GM23338 (cell line): ENCODE measurements around the gene FAM53B. TPM values are rescaled to one million over a fixed set of nuclear protein-coding genes. Genes with fewer than 3 reads are reported as not detected.

Experiments used
- ATAC-seq: fragments of 200-7000 bp; cut with Tn5 transposase; 3 replicates; pipeline ENCODE4 v1.9.1; 2020
- DNase-seq: peaks from one replicate; pipeline ENCODE4 v3.0.0-alpha.2; 2015; ENCODE audit warnings: low spot score
- H2AFZ ChIP-seq: fragments of 200-600 bp; sonication (generic); 2 replicates; pipeline ENCODE4 v1.8.0; 2016; ENCODE audit warnings: antibody characterized with exemption, mild to moderate bottlenecking, moderate library complexity
- H3F3A ChIP-seq: fragments of 200-600 bp; sonication (generic); replicated peaks from 2 replicates; pipeline ENCODE4 v1.8.0; 2017; ENCODE audit warnings: antibody characterized with exemption, mixed run types, low read depth
- H3K27ac ChIP-seq: fragments of 200-600 bp; sonication (generic); 2 replicates; pipeline ENCODE4 v1.6.1; 2016; ENCODE audit warnings: low read depth
- H3K27me3 ChIP-seq: fragments of 200-600 bp; sonication (generic); 2 replicates; pipeline ENCODE4 v1.8.0; 2016; ENCODE audit warnings: mild to moderate bottlenecking, mixed run types, moderate library complexity; ENCODE audit not compliant: insufficient read depth
- H3K36me3 ChIP-seq: fragments of 200-600 bp; sonication (generic); 2 replicates; pipeline ENCODE4 v1.8.0; 2016; ENCODE audit warnings: mild to moderate bottlenecking; ENCODE audit not compliant: insufficient read depth
- H3K4me1 ChIP-seq: fragments of 200-600 bp; sonication (generic); 2 replicates; pipeline ENCODE4 v1.8.0; 2016; ENCODE audit warnings: mild to moderate bottlenecking, moderate library complexity; ENCODE audit not compliant: insufficient read depth
- H3K4me2 ChIP-seq: fragments of 200-600 bp; sonication (generic); 2 replicates; pipeline ENCODE4 v1.7.1; 2017; ENCODE audit warnings: mixed run types
- H3K4me3 ChIP-seq: fragments of 200-600 bp; sonication (generic); 2 replicates; pipeline ENCODE4 v1.6.1; 2016; ENCODE audit warnings: mixed run types
- H3K79me2 ChIP-seq: fragments of 200-600 bp; sonication (generic); replicated peaks from 2 replicates; pipeline ENCODE4 v1.8.0; 2017; ENCODE audit warnings: mild to moderate bottlenecking; ENCODE audit not compliant: insufficient read depth
- H3K9me2 ChIP-seq: fragments of 200-600 bp; sonication (generic); 2 replicates; pipeline ENCODE4 v1.8.0; 2017; ENCODE audit not compliant: insufficient read depth
- H4K20me1 ChIP-seq: fragments of 200-600 bp; sonication (generic); replicated peaks from 2 replicates; pipeline ENCODE4 v1.8.0; 2017; ENCODE audit warnings: mild to moderate bottlenecking; ENCODE audit not compliant: insufficient read depth
- H3K27ac Mint-ChIP-seq: 2 replicates; pipeline ENCODE4 v1.8.0; 2020; ENCODE audit warnings: inconsistent platforms, mild to moderate bottlenecking, moderate library complexity, mixed read lengths
- H3K27me3 Mint-ChIP-seq: 3 replicates; pipeline ENCODE4 v1.8.0; 2022; ENCODE audit warnings: low read depth, mild to moderate bottlenecking, moderate library complexity, mixed read lengths, inconsistent platforms; ENCODE audit not compliant: insufficient read depth, poor library complexity
- H3K36me3 Mint-ChIP-seq: 3 replicates; pipeline ENCODE4 v1.8.0; 2021; ENCODE audit warnings: low read depth, mild to moderate bottlenecking, inconsistent platforms, moderate library complexity, mixed read lengths
- H3K4me1 Mint-ChIP-seq: 3 replicates; pipeline ENCODE4 v1.8.0; 2020; ENCODE audit warnings: mild to moderate bottlenecking, inconsistent platforms, mixed read lengths
- H3K4me3 Mint-ChIP-seq: 3 replicates; pipeline ENCODE4 v1.8.0; 2021; ENCODE audit warnings: moderate library complexity, mild to moderate bottlenecking, inconsistent platforms, mixed read lengths
- H3K9me3 Mint-ChIP-seq: 3 replicates; pipeline ENCODE4 v1.8.0; 2020; ENCODE audit warnings: moderate library complexity, mild to moderate bottlenecking, inconsistent platforms, mixed read lengths
- CTCF ChIP-seq, 2 experiments: fragments of 200-600 bp in 1 of 2; sonication (generic) in 1 of 2; conservative IDR thresholded peaks; 2 replicates each; pipeline versions ENCODE4 v1.5.1 to v1.6.1; 2016 to 2017; ENCODE audit warnings: antibody characterized with exemption in 2 of 2, low read depth in 2 of 2, mild to moderate bottlenecking in 2 of 2, moderate library complexity in 1 of 2
- NANOG ChIP-seq: IDR thresholded peaks from 2 replicates; pipeline ENCODE4 v1.6.1; 2016; ENCODE audit warnings: antibody characterized with exemption, borderline replicate concordance
- POLR2AphosphoS5 ChIP-seq: IDR thresholded peaks from 2 replicates; pipeline ENCODE4 v1.6.1; 2016; ENCODE audit warnings: antibody characterized with exemption, low read depth
- REST ChIP-seq: IDR thresholded peaks from one replicate; pipeline ENCODE4 v1.6.1; 2018; ENCODE audit warnings: antibody characterized with exemption; ENCODE audit not compliant: unreplicated experiment
- ZNF114 ChIP-seq: fragments of 250-450 bp; sonication (Bioruptor Pico); IDR thresholded peaks from 2 replicates; pipeline ENCODE4 v1.5.0; 2020; ENCODE audit warnings: mild to moderate bottlenecking, moderate library complexity
- polyA plus RNA-seq: library from polyadenylated mRNA; unstranded; fragments of >200 nt; fragmentation: Nextera tagmentation; extraction: Ambion mirVana; gene quantifications from 2 replicates; pipeline ENCODE4 v1.2.1, GENCODE V29; 2016
- total RNA-seq: library from RNA; depleted of rRNA; stranded (reverse); fragments of >200 nt; shearing (Covaris generic); gene quantifications from 2 replicates; pipeline ENCODE4 v1.2.3, GENCODE V29; 2014

Gene FAM53B
- total and polyA plus RNA-seq, 2 experiments from 2014 or later, result 3.0 to 20.3 TPM

DNA sequence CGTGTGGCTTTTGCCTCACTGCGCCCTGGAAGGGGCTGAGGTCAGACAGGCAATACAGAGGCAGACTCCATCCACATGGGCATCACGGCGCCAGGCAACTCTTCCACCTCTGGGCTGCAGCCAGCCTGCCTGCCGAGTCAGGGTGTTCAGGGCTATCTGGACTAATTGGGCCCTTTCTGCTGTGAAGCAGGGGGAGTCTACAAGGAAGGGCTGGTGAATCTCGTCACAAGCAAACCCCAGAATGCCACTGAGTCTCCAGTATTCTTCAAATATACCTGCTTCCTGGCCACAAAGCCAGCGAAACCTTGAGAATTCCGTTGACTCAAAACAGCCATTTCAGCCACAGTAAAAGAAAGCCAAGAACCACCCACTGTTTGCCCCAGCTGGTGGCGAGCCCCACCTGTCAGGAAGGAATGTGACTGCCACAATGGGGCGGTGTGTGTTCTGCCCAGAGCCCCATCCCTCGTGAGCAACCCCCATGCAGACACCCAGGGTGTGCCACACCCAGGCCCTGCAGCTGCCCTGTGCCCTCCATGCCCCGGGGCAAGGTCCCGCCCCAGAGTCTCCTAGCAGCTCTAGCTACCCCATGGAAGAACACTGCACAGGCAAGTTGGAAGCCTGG is 117.3 kb downstream of the FAM53B start:
- no peaks in the 10 kb centered on the region for H4K20me1 ChIP-seq
- H2AFZ ChIP-seq, result no peak overlapping the region
- peaks cover 16% of the 10 kb centered on the region for H3K27me3 Mint-ChIP-seq
- ATAC-seq, result peak; percentile 59
- H3K27me3 ChIP-seq, result no peaks in the 10 kb centered on the region
- peak; percentile 54 for DNase-seq
- no peak overlapping the region for H3K4me3 ChIP-seq
- peaks cover 30% of the 10 kb centered on the region for H3K4me1 Mint-ChIP-seq
- H3F3A ChIP-seq, result no peaks in the 10 kb centered on the region
- H3K9me3 Mint-ChIP-seq, result no peaks in the 10 kb centered on the region
- H3K9me2 ChIP-seq, result no peaks in the 10 kb centered on the region
- peak overlapping the region; percentile 66; the same call in 1 of the 2 replicates for H3K27ac ChIP-seq
- H3K4me2 ChIP-seq, result peak overlapping the region; percentile 57; the same call in 1 of the 2 replicates
- H3K27ac Mint-ChIP-seq, result peak overlapping the region; percentile 85
- H3K4me3 Mint-ChIP-seq, result no peak overlapping the region
- H3K4me1 ChIP-seq, result peaks cover 12% of the 10 kb centered on the region
- no peaks in the 10 kb centered on the region for H3K36me3 ChIP-seq
- TF ChIP-seq CTCF (conservative IDR thresholded peaks at IDR 0.05; ENCODE audit: low read depth in 2 of 2), result 0 out of 4 replicates have a peak, but pooled peaks of 1 of the 2 experiments have one; percentile 4
- no peak for TF ChIP-seq NANOG
- no peak for TF ChIP-seq REST
- no peak for TF ChIP-seq POLR2AphosphoS5
- no peaks in the 10 kb centered on the region; the same call in 2 of the 3 replicates for H3K36me3 Mint-ChIP-seq
- H3K79me2 ChIP-seq, result no peaks in the 10 kb centered on the region

GRCh38 chr10:124625831-124626238 is 118.3 kb downstream of the FAM53B start:
- ATAC-seq, result no peak
- no peak overlapping the region for H3K27ac ChIP-seq
- peaks cover 13% of the 10 kb centered on the region for H3K27me3 Mint-ChIP-seq

More at GRCh38 chr10:124625831-124626238, 118.3 kb downstream of the FAM53B start:
- no peaks in the 10 kb centered on the region for H3K27me3 ChIP-seq
- no peaks in the 10 kb centered on the region for H3K9me3 Mint-ChIP-seq
- no peak overlapping the region for H3K4me2 ChIP-seq
- no peak for DNase-seq
- no peak overlapping the region for H3K4me3 ChIP-seq
- H3K4me1 ChIP-seq, result peaks cover 12% of the 10 kb centered on the region
- no peaks in the 10 kb centered on the region; the same call in 2 of the 3 replicates for H3K36me3 Mint-ChIP-seq
- no peaks in the 10 kb centered on the region for H3F3A ChIP-seq
- no peaks in the 10 kb centered on the region for H3K36me3 ChIP-seq
- peaks cover 30% of the 10 kb centered on the region for H3K4me1 Mint-ChIP-seq
- no peaks in the 10 kb centered on the region for H4K20me1 ChIP-seq
- H3K9me2 ChIP-seq, result no peaks in the 10 kb centered on the region
- H2AFZ ChIP-seq, result no peak overlapping the region
- TF ChIP-seq ZNF114 (CRISPR knock-in tag), result no peak
- H3K27ac Mint-ChIP-seq, result no peak overlapping the region
- H3K79me2 ChIP-seq, result no peaks in the 10 kb centered on the region
- no peak overlapping the region for H3K4me3 Mint-ChIP-seq
